ENCODE data around the gene VPS16.

The VPS16 gene

GRCh38 chr20:2858591-2858990 lies 18.0 kb downstream of the VPS16 start:
- H3K79me2 ChIP-seq (ENCODE audit: insufficient read depth, low read length), result no peaks in the 10 kb centered on the region
- no peaks in the 10 kb centered on the region for H3K27me3 ChIP-seq (ENCODE audit: low read length)
- H3K36me3 ChIP-seq (ENCODE audit: low read length), result no peaks in the 10 kb centered on the region
- TF ChIP-seq EZH2phosphoT487 (conservative IDR thresholded peaks at IDR 0.05; ENCODE audit: low read length), result no peak
- TF ChIP-seq, protein P1, sequence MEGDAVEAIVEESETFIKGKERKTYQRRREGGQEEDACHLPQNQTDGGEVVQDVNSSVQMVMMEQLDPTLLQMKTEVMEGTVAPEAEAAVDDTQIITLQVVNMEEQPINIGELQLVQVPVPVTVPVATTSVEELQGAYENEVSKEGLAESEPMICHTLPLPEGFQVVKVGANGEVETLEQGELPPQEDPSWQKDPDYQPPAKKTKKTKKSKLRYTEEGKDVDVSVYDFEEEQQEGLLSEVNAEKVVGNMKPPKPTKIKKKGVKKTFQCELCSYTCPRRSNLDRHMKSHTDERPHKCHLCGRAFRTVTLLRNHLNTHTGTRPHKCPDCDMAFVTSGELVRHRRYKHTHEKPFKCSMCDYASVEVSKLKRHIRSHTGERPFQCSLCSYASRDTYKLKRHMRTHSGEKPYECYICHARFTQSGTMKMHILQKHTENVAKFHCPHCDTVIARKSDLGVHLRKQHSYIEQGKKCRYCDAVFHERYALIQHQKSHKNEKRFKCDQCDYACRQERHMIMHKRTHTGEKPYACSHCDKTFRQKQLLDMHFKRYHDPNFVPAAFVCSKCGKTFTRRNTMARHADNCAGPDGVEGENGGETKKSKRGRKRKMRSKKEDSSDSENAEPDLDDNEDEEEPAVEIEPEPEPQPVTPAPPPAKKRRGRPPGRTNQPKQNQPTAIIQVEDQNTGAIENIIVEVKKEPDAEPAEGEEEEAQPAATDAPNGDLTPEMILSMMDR (IDR thresholded peaks at IDR 0.05; ENCODE audit: insufficient read depth, low read length, poor library complexity, severe bottlenecking), result no peak
- no peaks in the 10 kb centered on the region for H3F3A ChIP-seq (ENCODE audit: insufficient read depth)
- H3K4me2 ChIP-seq (ENCODE audit: low read depth, low read length, poor library complexity, severe bottlenecking), result no peak overlapping the region
- no peaks in the 10 kb centered on the region for H3K9me3 ChIP-seq (ENCODE audit: insufficient read depth, low read length)
- H3K27ac ChIP-seq (ENCODE audit: low read depth, low read length), result no peak overlapping the region
- no peaks in the 10 kb centered on the region for H4K20me1 ChIP-seq (ENCODE audit: low read depth, low read length)
- H3K9me2 ChIP-seq (replicated peaks; ENCODE audit: insufficient read depth, low read length), result no peaks in the 10 kb centered on the region
- no peak overlapping the region for H3K4me3 ChIP-seq (ENCODE audit: insufficient read depth, low read length, poor library complexity, severe bottlenecking)
- H2AFZ ChIP-seq (ENCODE audit: low read depth, low read length, severe bottlenecking), result no peak overlapping the region
- H3K9ac ChIP-seq (ENCODE audit: low read length), result no peak overlapping the region

- no peaks in the 10 kb centered on the region for H3K36me3 ChIP-seq (ENCODE audit: low read length)
- H3K9ac ChIP-seq (ENCODE audit: low read length), result no peak overlapping the region
Observed at GRCh38 chr20:2859330-2860121, 19.0 kb downstream of the VPS16 start.

GRCh38 chr20:2864626-2865025 lies 24.1 kb downstream of the VPS16 start:
- no peaks in the 10 kb centered on the region for H3F3A ChIP-seq (ENCODE audit: insufficient read depth)
- H3K9ac ChIP-seq (ENCODE audit: low read length), result no peak overlapping the region
- no peak for TF ChIP-seq EZH2phosphoT487 (conservative IDR thresholded peaks at IDR 0.05; ENCODE audit: low read length)
- TF ChIP-seq, protein P1 (IDR thresholded peaks at IDR 0.05; ENCODE audit: insufficient read depth, low read length, poor library complexity, severe bottlenecking), result no peak
- no peaks in the 10 kb centered on the region for H3K27me3 ChIP-seq (ENCODE audit: low read length)
- H3K79me2 ChIP-seq (ENCODE audit: insufficient read depth, low read length), result no peaks in the 10 kb centered on the region
- H3K36me3 ChIP-seq (ENCODE audit: low read length), result no peaks in the 10 kb centered on the region
- H4K20me1 ChIP-seq (ENCODE audit: low read depth, low read length), result no peaks in the 10 kb centered on the region
- H3K9me2 ChIP-seq (replicated peaks; ENCODE audit: insufficient read depth, low read length), result no peaks in the 10 kb centered on the region
- no peak overlapping the region for H3K4me3 ChIP-seq (ENCODE audit: insufficient read depth, low read length, poor library complexity, severe bottlenecking)
- no peaks in the 10 kb centered on the region for H3K9me3 ChIP-seq (ENCODE audit: insufficient read depth, low read length)
- no peak overlapping the region for H3K4me2 ChIP-seq (ENCODE audit: low read depth, low read length, poor library complexity, severe bottlenecking)
- H3K27ac ChIP-seq (ENCODE audit: low read depth, low read length), result no peak overlapping the region
- H2AFZ ChIP-seq (ENCODE audit: low read depth, low read length, severe bottlenecking), result no peak overlapping the region

More at GRCh38 chr20:2859330-2860121, 19.0 kb downstream of the VPS16 start:
- Histone ChIP-seq H4K20me1 (ENCODE audit: low read depth, low read length) (no peaks in the 10 kb centered on the region), H3K79me2 (ENCODE audit: insufficient read depth, low read length) (no peaks in the 10 kb centered on the region), H2AFZ (ENCODE audit: low read depth, low read length, severe bottlenecking) (no peak overlapping the region), H3K27me3 (ENCODE audit: low read length) (no peaks in the 10 kb centered on the region), H3K9me2 (replicated peaks; ENCODE audit: insufficient read depth, low read length) (no peaks in the 10 kb centered on the region), H3K4me2 (ENCODE audit: low read depth, low read length, poor library complexity, severe bottlenecking) (no peak overlapping the region), H3K27ac (ENCODE audit: low read depth, low read length) (no peak overlapping the region), H3K4me3 (ENCODE audit: insufficient read depth, low read length, poor library complexity, severe bottlenecking) (no peak overlapping the region), H3F3A (ENCODE audit: insufficient read depth) (no peaks in the 10 kb centered on the region), H3K9me3 (ENCODE audit: insufficient read depth, low read length) (no peaks in the 10 kb centered on the region)
- no peak for TF ChIP-seq EZH2phosphoT487 (conservative IDR thresholded peaks at IDR 0.05; ENCODE audit: low read length)
- TF ChIP-seq, protein P1 (IDR thresholded peaks at IDR 0.05; ENCODE audit: insufficient read depth, low read length, poor library complexity, severe bottlenecking), result no peak

All from SU-DHL-6 (cell line).